ENCODE results near the gene RAD23B.

The RAD23B gene

DNA sequence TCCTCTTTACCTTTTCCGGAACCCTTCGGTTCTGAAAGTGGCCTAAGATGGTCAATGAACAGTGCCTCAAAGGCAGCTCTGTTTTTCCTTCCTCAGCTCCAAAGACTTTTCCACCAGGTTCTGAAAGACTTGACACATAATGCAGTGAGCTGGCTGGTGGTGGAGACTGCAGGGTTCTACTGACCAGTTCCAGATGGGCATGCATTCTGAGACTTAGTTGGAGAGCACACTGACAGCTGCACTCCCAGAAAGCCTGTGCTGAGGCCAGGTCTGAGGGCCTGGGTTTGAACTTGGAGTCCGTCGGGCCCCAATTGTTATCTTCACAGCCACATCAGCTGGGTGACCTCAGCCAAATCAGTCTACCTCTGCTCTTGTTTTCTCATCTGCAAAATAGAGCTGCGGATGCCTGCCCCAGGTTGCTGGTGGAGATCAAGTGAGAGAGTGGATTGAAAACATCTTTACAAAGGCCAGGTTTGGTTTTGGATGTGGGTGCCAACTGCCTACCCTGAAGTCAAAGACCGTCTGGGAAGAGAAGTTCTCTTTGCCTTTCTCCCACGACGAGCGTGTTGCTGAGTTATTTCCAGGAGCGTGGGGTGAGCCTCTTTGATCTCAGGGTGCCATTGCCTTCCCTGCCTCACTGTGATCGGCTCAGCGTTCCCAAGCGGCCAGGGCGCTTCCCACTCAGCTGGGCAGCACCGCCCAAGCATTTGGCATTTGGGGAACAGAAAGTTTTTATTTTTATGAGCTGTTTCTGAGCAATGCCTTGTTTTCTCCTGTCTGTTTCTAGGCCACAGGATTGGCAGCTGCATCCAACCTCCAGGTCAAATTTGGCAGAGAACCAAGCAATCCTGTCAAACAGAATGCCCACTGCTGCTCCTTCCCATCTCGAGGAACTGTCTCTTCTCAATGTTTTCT, 54.9 kb downstream of the RAD23B start:
- DNase-seq = no peak

- no peak for DNase-seq
Observed at GRCh38 chr9:107338911-107339659, 56.0 kb downstream of the RAD23B start.

GRCh38 chr9:107340920-107341632, 58.0 kb downstream of the RAD23B start:
- DNase-seq = peak; percentile 74

DNA sequence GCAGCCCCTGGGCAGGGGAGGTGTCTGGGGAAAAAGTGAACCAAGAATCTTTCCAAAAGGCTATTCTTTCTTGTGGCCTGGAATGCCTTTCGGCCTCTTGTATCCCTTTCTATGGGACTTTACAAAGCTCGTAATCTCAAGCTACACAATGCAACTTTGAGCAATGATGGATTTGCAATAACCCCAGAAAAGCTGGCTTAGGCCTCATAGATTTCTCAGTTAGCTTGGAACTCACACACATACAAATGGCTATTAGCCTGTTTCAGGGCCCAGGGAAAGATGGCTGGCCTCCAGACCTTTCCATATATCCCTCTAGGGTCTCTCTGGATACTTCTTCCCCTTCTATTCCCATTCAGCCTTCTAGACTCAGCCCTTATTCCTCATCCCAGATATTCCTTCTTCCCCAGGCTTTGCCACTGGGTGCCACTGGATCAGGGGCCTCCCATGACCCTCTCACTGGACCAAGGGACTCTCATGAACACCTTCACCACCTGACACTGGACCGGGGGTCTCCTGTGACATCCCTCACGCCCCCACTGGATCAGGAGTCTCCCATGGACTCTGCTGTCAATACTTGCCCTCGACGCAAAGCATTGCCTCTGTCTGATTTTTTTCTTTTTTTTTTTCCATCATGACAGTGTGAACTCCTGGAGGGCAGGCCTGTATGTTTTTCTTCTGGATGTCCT, 59.5 kb downstream of the RAD23B start:
- no peak for DNase-seq

GRCh38 chr9:107345327-107345726, 62.2 kb downstream of the RAD23B start:
- peak; percentile 32 for DNase-seq

GRCh38 chr9:107348836-107349235, 65.8 kb downstream of the RAD23B start:
- no peak for DNase-seq

DNA sequence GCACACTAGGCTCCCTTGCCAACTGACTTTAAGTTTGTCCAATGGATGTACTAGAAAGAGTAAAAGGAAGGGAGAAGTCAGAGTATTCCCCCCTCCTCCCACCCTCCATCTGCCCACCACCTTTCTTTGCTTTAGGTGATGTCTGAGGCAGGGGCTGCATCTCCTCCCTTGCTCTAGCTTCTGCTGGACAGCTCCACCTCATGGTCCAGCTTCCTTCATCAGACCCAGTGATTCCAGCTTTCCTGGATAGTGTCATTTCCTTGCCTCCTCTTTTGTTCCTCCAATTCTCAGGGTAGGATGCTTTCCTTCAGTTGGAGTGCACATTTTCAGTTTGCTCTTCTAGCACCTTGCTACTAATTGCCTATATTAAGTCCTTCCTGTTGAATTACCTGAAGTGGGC, 67.4 kb downstream of the RAD23B start:
- DNase-seq = no peak

DNA sequence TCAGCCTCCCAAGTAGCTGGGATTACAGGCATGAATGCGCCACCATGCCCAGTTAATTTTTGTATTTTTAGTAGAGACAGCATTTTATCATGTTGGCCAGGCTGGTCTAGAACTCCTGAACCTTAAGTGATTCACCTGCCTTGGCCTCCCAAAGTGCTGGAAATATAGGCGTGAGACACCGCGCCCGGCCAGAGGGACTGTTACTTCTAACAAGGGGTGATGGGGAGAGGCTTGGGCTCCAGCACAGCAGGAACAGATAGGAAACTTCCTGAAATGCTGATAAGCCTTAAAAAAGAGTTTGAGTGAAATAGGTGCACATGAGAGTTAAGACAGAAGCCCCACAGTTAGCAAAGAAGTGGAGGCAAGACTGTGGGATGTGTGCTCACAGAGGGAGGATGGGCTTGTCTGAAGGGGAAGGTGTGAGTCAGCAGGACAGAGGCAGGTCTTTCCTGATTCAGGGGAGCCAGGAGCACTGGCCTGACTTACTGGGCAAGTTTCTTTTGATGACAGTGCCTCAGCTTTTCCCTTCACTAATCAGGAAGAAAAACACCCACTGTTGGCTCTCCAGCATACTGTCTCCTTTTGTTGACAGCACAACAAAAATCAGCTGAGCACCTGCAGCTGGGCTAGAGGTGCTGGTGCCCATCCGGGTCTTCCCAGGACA, 68.4 kb downstream of the RAD23B start:
- DNase-seq = no peak

DNA sequence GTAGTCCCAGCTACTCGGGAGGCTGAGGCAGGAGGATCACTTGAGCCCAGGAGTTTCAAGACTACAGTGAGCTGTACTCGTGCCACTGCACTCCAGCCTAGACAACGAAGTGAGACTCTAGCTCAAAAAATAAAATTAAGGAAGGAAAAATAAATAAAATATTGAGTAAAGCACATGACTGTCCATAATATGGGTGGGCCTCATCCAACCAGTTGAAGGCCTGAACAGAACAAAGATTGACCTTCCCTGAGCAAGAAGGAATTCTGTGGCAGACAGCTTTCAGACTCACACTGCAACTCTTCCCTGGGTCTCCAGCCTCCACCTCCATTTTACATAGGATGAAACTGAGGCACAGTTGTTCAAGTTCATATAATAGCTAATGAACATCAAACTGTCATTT, 72.3 kb downstream of the RAD23B start:
- DNase-seq = no peak

- peak; percentile 89 for DNase-seq
Observed at GRCh38 chr9:107358986-107359385, 75.9 kb downstream of the RAD23B start.

GRCh38 chr9:107360098-107360497, 77.0 kb downstream of the RAD23B start:
- DNase-seq = no peak

- no peak for DNase-seq
Observed at GRCh38 chr9:107361816-107362215, 78.7 kb downstream of the RAD23B start.

DNA sequence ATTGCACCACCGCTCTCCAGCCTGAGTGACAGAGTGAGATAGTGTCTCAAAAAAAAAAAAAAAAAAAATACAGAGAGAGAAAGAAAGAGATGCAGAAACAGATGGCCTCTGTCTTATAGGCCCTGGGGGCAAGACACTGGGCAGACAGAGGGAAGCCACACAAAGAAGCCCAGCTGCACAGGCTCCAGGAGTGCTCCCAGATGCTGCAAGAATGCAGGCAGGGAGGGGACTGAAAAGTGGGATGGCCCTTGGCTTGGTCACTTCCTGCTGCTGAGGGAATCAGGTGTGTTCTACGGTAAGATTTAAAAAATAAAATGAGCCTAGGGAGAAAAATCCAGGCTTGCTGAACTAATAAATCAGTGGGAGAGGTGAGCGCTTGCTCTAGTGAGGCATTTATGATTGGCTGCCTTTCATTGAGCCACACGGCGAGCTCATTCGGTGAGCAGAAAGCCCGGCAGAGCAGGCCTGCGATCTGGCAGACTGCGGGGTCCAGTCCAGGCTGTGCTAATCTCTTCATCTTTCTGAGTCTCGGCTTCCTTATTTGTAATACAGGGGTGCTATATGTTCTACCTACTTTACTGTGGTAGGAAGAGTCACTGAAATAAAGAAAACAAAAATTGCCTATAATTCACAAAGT, 80.6 kb downstream of the RAD23B start:
- DNase-seq = peak; percentile 93

DNA sequence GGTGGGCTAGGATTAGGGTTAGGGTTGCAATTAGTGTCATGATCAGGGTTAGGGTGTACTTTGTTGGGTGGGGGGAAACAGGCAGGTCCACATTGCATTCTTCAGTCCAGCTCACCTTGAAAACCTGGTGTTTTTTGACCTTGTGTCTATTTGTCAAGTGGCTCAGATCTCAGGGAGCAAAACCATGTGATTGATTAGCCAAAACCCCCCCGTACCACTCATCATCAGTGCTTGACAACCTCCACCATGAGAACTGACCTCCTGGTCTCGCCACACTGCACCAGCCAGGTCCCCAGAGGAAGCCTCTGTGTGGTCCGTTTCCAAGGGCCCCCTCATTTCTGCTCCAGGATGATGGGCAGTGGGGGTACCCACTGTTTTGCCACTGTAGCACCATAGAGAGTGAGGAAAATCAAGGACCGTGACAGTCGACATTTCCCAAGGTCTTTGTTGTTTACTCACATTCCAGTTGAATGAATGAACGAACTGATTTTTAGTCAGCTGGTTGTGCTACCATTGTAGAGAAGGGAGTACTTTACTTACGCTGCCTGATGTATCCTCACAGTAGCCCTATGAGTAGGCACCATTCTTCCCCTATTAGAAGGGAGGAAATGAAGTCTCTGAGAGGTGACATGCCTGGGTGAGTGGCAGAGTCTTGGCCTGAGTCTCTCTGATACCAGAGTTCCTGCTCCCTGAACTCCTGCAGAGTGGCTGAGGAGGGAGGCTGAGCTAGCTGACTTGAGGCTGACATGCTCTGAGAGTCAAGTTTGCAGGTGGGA, 84.8 kb downstream of the RAD23B start:
- DNase-seq = no peak

DNA sequence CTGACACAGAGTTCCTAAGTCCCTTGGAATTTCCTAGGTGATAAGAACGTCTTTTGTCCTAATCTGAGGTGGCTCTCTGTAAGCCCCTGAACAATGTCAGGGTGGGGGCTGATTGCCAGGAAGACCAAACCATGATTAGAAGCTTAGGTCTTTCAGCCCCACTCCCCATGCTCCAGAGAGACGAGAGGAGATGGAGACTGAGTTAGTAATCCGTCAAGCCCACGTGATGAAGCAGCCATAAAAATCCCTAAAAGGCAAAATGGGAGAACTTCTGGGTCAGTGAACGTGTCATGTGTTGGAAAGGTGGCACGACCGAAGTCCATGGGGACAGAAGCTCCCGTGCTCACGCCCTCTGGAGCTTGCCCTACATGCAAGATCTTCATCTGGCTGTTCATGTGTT, 85.6 kb downstream of the RAD23B start:
- no peak for DNase-seq

DNA sequence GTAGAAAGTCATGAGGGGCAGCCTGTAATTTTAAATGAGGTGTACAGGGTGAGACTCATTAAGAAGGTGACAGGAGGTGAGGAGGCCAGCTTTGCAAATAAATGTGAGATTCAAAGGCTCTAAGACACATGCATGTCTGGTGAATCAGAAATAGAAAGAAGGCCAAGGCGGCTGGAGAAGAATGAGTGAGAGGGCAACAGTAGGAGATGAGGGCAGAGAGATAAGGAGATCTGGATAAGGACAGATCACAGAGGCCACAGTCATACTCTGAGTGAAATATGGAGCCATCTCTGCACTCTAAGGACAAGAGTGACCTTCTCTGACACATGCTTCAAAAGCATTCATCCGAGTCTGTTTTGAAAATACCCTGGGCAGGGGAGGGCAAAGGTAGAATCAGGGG, 90.7 kb downstream of the RAD23B start:
- DNase-seq = no peak

- DNase-seq = no peak
Observed at GRCh38 chr9:107375001-107375400, 91.9 kb downstream of the RAD23B start.

DNA sequence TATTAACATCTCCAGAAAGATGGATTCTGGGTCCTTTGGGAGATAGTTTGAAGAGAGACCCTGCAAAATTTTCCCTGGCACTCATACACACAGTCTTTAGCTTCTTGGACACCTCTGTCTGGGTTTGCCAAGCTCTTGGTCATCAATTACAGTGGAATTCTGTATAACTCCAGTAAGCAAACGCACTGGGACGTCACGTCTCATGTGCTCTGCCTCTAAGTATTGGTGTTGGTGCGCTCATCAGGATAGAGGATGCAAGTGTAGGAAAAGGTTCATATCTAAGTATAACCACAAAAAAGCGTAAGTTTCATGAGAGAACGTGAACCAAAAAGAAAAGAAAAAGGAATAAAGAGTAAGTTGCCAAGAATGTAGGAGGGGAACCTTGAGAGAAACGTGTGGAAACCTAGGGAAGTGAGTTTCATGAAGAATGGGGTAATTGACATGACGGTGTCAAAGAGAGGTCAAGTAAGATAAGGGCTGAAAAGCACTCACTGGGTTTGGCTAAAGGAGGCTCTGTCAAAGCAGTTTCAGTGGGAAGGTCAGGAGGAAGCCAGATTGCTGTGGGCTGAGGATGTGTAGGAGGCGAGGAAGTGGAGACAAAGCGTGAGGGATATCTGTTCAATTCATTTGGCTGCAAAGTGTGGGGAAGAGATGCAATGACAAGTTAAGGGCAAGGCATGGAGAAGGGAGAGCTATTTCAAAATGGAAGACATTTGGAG, 92.7 kb downstream of the RAD23B start:
- peak; percentile 21 for DNase-seq

GRCh38 chr9:107378006-107378405, 94.9 kb downstream of the RAD23B start:
- DNase-seq = peak; percentile 59
